GM18519 (cell line): ENCODE data around the gene FAM221B.
A peak's percentile ranks its signal among the peaks of the same experiment; 100 is the strongest.

Experiments
- ATAC-seq: cut with Tn5 transposase; IDR thresholded peaks from one replicate; pipeline ENCODE4 v1.9.1; 2021; ENCODE audit warnings: mild to moderate bottlenecking, moderate library complexity; ENCODE audit not compliant: unreplicated experiment, low FRiP score

The FAM221B gene

DNA sequence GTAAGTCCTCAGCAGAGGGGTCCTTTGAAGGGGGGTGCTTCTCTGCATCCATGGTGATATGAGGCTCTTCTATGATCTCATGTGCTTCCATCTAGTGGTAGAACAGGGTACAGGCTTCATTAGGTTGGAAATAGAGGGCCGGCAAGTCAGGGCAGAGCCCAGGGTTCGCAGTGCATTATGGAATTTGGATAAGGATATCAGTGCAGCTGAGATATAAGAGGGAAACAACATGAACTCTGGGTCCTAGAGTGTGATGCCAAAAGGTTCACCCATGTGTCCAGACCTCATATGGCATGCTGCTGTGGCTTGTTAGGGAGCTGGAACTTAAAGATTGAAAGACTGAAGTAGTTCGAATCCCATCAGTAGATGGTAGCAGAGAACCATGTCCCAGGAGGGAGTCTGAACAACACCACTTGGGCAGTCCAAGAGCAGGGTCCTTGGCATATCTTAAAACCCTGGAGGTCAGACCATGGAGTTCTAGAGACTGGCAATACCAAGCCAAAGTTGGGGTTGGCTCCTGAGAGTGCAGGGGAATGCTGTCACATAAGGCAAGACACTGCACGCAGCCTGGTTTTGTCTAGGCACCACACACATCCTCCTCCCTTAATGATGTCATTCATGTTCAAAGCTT lies 2.3 kb downstream of the FAM221B start:
- ATAC-seq, result no peak

GRCh38 chr9:35822926-35823325 lies 5.6 kb downstream of the FAM221B start:
- ATAC-seq, result no peak

- no peak for ATAC-seq
These were observed 8.5 kb downstream of the FAM221B start for GRCh38 chr9:35820076-35820475.

- ATAC-seq, result no peak
These were observed 10.2 kb downstream of the FAM221B start for GRCh38 chr9:35818341-35818740.

GRCh38 chr9:35816708-35817107 lies 11.8 kb downstream of the FAM221B start:
- ATAC-seq, result no peak

DNA sequence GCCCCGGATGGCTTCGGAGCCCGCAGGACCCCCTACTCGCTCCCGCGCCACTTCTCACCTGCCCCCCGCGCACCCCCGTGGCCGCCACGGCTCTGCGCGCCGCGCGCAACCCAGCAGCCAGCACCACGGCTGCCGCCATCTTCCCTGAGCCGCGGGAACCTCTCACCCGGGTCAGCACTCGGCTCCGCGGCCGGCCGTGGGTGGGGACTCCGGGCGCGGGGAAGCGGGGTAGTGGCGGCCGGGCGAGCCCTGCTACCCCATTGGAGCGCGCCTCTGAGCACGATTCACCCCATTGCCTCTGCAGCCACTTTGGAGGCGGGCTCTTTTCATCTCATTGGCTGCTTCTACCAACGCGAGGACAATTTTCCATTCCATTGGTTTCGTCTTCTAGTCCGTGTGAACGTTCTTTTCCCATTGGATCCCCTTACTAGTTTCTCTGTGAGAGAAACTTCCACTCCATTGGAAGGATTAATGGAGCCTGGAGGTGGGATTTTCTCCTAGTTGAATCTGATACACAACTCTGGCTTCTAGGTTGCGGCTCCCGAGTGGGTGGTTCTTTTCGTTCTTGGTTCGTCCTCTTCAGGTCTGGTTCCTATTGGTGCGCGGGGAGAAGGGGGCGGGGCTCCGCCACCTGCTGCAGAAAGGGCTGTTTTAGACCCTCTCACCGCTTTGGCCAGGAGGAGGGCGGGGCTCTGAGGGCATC lies 13.5 kb downstream of the FAM221B start, which contains the start of gene HINT2:
Gene HINT2, minus strand, starts transcription at position 202 of the 703 bp plus-strand sequence. Its CDS starts 63 bp downstream, at position 139.
- ATAC-seq, result peak; percentile 51

- ATAC-seq, result peak; percentile 17
These were observed 14.3 kb downstream of the FAM221B start for GRCh38 chr9:35814106-35814840.

DNA sequence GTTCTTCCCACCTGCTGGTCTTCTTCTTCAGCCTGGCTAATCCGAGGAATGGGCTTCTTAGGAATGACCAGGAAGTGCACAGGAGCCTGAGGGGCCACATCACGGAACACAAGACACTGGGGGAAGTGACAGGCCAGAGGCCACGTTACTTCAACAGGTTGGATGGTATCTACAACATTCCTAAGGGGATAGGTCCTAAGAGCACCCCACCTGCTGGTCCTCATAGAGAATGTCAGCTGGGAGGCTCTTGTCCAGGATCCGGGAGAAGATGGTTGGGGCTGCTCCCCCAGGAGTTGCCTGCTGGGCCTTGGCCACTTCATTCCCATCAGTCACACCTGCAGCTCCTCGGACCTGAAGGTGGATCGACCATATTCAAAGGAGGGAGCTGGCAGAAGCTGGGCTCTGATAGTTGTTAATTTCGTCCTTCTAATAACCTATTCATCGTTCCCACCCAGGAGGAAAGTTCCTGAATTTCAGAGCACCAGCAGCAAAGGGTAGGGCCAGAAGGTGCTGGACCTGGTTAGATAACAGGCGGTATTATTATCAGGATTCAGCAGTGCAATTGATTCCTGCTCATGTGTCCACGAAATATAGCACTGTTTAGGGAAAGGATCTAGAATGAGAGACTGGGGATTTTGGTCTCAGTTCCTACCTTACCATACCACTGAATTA lies 15.0 kb downstream of the FAM221B start:
- ATAC-seq, result no peak

- peak; percentile 59 for ATAC-seq
These were observed 16.4 kb downstream of the FAM221B start, which contains the start of gene SPAG8 for GRCh38 chr9:35812025-35812602. TSS of gene SPAG8 (minus strand) at chr9:35812262. CDS start at chr9:35812147, 115 bp downstream.

DNA sequence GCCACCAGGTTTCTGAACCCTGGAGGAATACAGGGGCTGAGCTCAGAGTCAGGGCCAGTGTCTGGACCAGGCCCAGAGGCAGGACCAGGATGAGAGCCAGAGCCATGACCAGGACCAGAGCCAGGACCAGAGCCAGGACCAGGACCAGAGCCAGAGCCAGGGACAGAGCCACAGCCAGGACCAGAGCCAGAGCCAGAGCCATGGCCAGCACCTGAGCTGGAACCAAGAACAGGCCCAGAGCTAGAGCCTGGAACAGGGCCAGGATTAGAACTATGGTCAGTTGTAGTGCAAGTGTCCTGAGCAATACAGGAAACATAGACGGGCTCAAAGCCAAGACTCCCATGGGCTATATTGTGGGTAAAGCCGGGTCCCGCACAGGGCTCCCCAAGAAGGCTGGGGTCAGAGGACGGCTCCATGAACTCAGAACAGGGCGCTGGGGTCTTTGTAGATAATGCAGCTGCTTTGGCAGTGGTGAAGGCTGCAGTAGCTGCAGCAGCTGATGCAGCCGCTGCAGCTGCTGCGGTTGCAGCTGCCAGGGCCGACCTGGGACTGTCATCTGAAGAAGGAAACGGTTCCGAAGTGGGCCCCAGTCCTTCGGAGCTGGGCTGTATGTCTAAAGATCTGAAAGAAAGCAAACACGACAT lies 17.0 kb downstream of the FAM221B start:
- ATAC-seq, result no peak

- ATAC-seq, result no peak
These were observed 18.4 kb downstream of the FAM221B start for GRCh38 chr9:35810122-35810521.

DNA sequence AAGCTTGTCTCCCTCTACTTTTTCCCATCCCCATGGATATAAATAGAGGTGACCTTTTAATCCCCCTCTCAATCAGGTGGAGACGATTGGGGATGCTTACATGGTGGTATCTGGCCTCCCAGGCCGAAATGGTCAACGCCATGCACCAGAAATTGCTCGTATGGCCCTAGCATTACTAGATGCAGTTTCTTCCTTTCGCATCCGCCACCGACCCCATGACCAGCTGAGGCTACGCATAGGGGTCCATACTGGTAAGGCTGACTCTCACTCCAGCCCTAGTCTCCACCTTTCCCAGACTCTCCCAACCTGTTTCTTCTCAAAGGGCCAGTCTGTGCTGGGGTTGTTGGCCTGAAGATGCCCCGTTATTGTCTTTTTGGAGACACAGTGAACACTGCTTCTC lies 20.1 kb downstream of the FAM221B start:
- no peak for ATAC-seq

DNA sequence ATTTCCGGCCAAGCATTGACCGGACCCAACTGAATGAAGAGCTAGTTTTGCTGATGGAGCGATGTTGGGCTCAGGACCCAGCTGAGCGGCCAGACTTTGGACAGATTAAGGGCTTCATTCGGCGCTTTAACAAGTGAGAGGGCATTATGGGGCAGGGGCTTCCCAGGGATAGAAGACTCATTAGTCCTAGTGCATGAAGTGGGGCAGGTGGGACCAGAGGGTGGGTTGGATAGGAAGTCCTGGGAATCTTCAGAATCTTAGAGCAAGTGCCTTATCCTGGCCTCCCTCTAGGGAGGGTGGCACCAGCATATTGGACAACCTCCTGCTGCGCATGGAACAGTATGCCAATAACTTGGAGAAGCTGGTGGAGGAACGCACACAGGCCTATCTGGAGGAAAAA lies 22.4 kb downstream of the FAM221B start:
- ATAC-seq, result no peak

GRCh38 chr9:35801328-35802128 lies 27.0 kb downstream of the FAM221B start:
- no peak for ATAC-seq

DNA sequence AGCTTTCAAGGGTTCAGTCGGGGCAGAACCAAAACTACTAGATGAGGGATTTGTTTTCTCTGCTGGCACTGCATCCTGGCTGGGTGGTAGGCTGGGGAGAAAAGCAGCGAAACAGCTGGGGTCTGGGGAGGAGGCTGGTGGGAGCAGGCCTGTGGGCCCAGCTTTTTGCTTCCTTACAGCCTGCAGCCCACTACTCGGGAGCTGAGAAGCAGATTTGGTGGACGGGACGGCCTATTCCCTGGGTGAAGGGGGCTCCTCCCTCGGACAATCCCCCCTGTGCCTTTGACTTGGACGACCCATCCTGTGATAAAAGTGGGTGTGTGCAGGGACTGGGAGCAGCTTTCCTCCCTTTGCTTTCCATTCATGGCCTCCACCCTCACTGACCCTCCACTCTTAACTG lies 28.0 kb downstream of the FAM221B start:
- ATAC-seq, result no peak

DNA sequence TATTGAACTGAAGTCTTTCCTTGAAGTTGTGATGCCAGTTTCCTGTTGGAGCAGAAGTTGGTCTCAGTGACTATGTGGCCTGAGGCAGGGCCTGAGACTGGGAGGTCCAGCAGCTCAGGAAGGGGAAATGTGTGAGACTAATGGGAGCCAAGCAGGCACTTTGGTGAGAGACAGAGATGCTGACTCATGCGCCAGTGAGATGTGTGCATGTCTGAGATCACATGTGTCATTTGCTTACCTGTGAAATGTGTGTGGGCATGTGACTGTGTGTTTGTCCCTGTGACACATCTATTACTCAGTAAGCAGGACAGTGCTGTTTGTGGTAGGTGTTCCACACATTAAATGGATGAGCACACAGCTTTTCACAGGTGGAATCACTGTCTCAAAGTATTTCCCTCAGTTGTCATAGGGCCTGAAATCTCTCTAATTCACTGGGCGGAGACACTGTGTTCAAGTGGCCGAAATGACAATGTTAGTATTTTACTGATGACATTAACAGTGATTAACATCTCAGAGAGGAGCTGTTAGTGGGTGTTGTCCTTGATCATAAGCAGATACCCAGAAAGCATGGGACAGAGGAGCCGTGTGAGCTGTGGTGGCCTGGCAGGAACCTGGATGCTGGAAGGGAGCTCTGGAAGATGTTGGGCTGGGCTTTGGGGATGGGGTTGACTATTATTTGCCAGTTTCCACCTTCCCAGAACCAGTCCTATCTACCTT lies 29.7 kb downstream of the FAM221B start:
- no peak for ATAC-seq

DNA sequence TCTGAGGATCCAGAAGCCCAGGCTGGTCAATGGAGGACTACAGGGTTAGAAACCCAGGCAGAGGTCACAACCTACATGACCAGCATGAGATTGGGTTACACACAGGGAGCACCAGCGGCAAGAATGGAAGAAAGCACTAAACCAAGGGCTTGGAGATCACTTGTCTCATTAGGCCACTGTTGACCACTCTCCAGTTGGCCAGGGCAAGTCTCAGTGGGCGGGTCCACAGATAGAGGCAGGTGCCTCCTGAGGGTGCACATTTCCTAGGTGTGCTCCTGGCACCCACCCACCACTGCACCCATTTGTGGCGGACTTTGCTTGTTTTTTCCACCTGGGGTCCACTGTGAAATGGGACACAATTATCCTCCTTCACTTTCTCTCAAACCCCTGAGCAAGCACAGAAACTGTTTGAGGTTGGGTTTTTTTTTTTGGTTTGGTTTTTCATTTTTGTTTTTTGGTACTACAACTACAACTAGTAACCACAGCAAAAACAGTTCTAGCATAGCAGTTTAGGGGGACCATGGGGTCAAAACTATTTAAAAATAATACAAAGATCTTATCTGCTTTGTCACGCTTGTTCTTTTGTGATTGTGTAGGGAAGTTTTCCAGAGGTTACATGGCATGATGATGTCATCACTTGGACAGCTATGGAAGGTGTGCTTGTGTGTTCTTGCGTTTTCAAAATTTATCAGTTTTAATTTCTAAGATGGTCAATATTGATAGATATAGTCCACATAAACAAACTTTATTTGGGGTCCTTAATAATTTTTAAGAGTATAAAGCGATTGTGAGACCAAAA lies 31.0 kb downstream of the FAM221B start:
- ATAC-seq, result no peak

- no peak for ATAC-seq
These were observed 32.8 kb downstream of the FAM221B start for GRCh38 chr9:35795695-35796094.
